Lower lobe of right lung (tissue), 2 donors: ENCODE data around the gene KRABD2.
A peak's percentile ranks its signal among the peaks of the same experiment; 100 is the strongest.
"Not testable (repeated sequence)": the region's sequence is repeated elsewhere in the genome, so short reads cannot be mapped to it uniquely, and the experiment has no call there.

Experiments
- ATAC-seq, 2 donors: fragments of 200-7000 bp; cut with Tn5 transposase; one replicate each; pipeline ENCODE4 v1.9.1; 2020 to 2022; ENCODE audit warnings: mild to moderate bottlenecking in 2 of 2, moderate library complexity in 2 of 2
- DNase-seq: peaks from one replicate; pipeline ENCODE4 v3.0.0-alpha.2; 2020
- H3K27ac ChIP-seq: fragments of 200-600 bp; one replicate; pipeline ENCODE4 v1.8.0; 2022
- H3K27me3 ChIP-seq: fragments of 200-600 bp; one replicate; pipeline ENCODE4 v1.8.0; 2022; ENCODE audit warnings: low read depth
- H3K36me3 ChIP-seq: fragments of 200-600 bp; one replicate; pipeline ENCODE4 v1.8.0; 2022; ENCODE audit warnings: mild to moderate bottlenecking
- H3K4me1 ChIP-seq: fragments of 200-600 bp; one replicate; pipeline ENCODE4 v1.8.0; 2022
- H3K4me3 ChIP-seq: fragments of 200-600 bp; one replicate; pipeline ENCODE4 v1.8.0; 2022; ENCODE audit warnings: mild to moderate bottlenecking
- H3K9me3 ChIP-seq: fragments of 200-600 bp; one replicate; pipeline ENCODE4 v1.8.0; 2022
- CTCF ChIP-seq: fragments of 200-600 bp; IDR thresholded peaks from one replicate; pipeline ENCODE4 v1.8.0; 2022; ENCODE audit warnings: antibody characterized with exemption, mild to moderate bottlenecking
- intact Hi-C: fragments of 100-400 bp; cut with DNase I; formaldehyde crosslinking; loops from one replicate; pipeline ENCODE4 v1.11.0; 2022
- donor health status: DM: no; HTN: yes; CAD: no; lungs with severe emphysema.

KRABD2 gene

GRCh38 chr17:8383143-8383822, 6.8 kb upstream of the KRABD2 start, which contains the start of gene RPL26:
Gene RPL26 (minus strand): TSS chr17:8383193. CDS start chr17:8382310, 883 bp downstream.
- H3K27me3 ChIP-seq = no peaks in the 10 kb centered on the region
- ATAC-seq (peak; percentile 97 to 98), DNase-seq (peak; percentile 96)
- H3K4me3 ChIP-seq = peak within 1 kb of the TSS; percentile 67
- peak within 1 kb of the TSS; percentile 86 for H3K27ac ChIP-seq
- no peaks in the 10 kb centered on the region for H3K9me3 ChIP-seq
- intact Hi-C loops = no loop called here
- H3K36me3 ChIP-seq = peaks cover 37% of the 10 kb centered on the region
- peaks cover 38% of the 10 kb centered on the region for H3K4me1 ChIP-seq
- TF ChIP-seq CTCF = peak; percentile 99

- no peaks in the 10 kb centered on the region for H3K27me3 ChIP-seq
- peak in 1 of 2 donors; percentile 24 for ATAC-seq
- DNase-seq = no peak
- intact Hi-C loops = no loop called here
- peaks cover 38% of the 10 kb centered on the region for H3K4me1 ChIP-seq
- H3K9me3 ChIP-seq = no peaks in the 10 kb centered on the region
- peak overlapping the region; percentile 86 for H3K27ac ChIP-seq
- peaks cover 42% of the 10 kb centered on the region for H3K36me3 ChIP-seq
- no peak for TF ChIP-seq CTCF
- H3K4me3 ChIP-seq = peak overlapping the region; percentile 67
Measured at GRCh38 chr17:8382880-8383142, 6.3 kb upstream of the KRABD2 start.

GRCh38 chr17:8382052-8382879, 5.8 kb upstream of the KRABD2 start:
- Histone ChIP-seq H3K27ac (peak overlapping the region; percentile 86), H3K27me3 (no peaks in the 10 kb centered on the region), H3K4me1 (peaks cover 38% of the 10 kb centered on the region), H3K36me3 (peaks cover 47% of the 10 kb centered on the region), H3K4me3 (peak overlapping the region; percentile 67), H3K9me3 (no peaks in the 10 kb centered on the region)
- no peak for TF ChIP-seq CTCF
- ATAC-seq = no peak
- no peak for DNase-seq
- intact Hi-C loops = no loop called here

- peaks cover 52% of the 10 kb centered on the region for H3K36me3 ChIP-seq
Measured at GRCh38 chr17:8380049-8380448, 3.5 kb upstream of the KRABD2 start.

GRCh38 chr17:8378117-8378516, 1.6 kb upstream of the KRABD2 start:
- peaks cover 48% of the 10 kb centered on the region for H3K4me1 ChIP-seq
- ATAC-seq, H3K27ac ChIP-seq, H3K9me3 ChIP-seq, H3K27me3 ChIP-seq, DNase-seq, intact Hi-C loops, H3K4me3 ChIP-seq: not testable (repeated sequence)
- peaks cover 52% of the 10 kb centered on the region for H3K36me3 ChIP-seq

More at GRCh38 chr17:8380049-8380448, 3.5 kb upstream of the KRABD2 start:
- H3K27ac ChIP-seq = no peak overlapping the region
- no peaks in the 10 kb centered on the region for H3K9me3 ChIP-seq
- no peak overlapping the region for H3K4me3 ChIP-seq
- DNase-seq (no peak), ATAC-seq (no peak)
- H3K27me3 ChIP-seq = no peaks in the 10 kb centered on the region
- no peak for TF ChIP-seq CTCF
- intact Hi-C loops = no loop called here
- H3K4me1 ChIP-seq = peaks cover 52% of the 10 kb centered on the region

- TF ChIP-seq CTCF = no peak
- H3K4me3 ChIP-seq = no peak overlapping the region
- no peak overlapping the region for H3K27ac ChIP-seq
- no peak for ATAC-seq
- intact Hi-C loops = no loop called here
- H3K4me1 ChIP-seq = peaks cover 48% of the 10 kb centered on the region
- H3K27me3 ChIP-seq = no peaks in the 10 kb centered on the region
- H3K9me3 ChIP-seq = no peaks in the 10 kb centered on the region
- H3K36me3 ChIP-seq = peaks cover 52% of the 10 kb centered on the region
- DNase-seq = no peak
Measured at GRCh38 chr17:8377422-8377821, 918 bp upstream of the KRABD2 start.
